HG02870 (cell line): ENCODE measurements around the gene NOL12.
"Not testable (repeated sequence)": the region's sequence is repeated elsewhere in the genome, so short reads cannot be mapped to it uniquely, and the experiment has no call there.

ENCODE experiments used
- ATAC-seq: cut with Tn5 transposase; IDR thresholded peaks from one replicate; pipeline ENCODE4 v1.9.1; 2021; ENCODE audit warnings: mild to moderate bottlenecking, moderate library complexity; ENCODE audit not compliant: unreplicated experiment

Gene NOL12

GRCh38 chr22:37678372-37678771, 7.8 kb upstream of the NOL12 start:
- no peak for ATAC-seq

GRCh38 chr22:37679670-37680069, 6.5 kb upstream of the NOL12 start:
- no peak for ATAC-seq

- ATAC-seq: no peak
Measured at GRCh38 chr22:37680191-37680851, 5.8 kb upstream of the NOL12 start.

- no peak for ATAC-seq
Measured at GRCh38 chr22:37681001-37681424, 5.1 kb upstream of the NOL12 start.

- no peak for ATAC-seq
Measured at GRCh38 chr22:37681556-37682049, 4.5 kb upstream of the NOL12 start.

- no peak for ATAC-seq
Measured at GRCh38 chr22:37684803-37685615, 1.1 kb upstream of the NOL12 start.

- no peak for ATAC-seq
Measured at GRCh38 chr22:37690407-37690806, 4.3 kb downstream of the NOL12 start.

- ATAC-seq: no peak
Measured at GRCh38 chr22:37690901-37691504, 4.9 kb downstream of the NOL12 start.

GRCh38 chr22:37692627-37693285, 6.6 kb downstream of the NOL12 start:
- ATAC-seq: no peak

- ATAC-seq: not testable (repeated sequence)
Measured at GRCh38 chr22:37694131-37694530, 8.0 kb downstream of the NOL12 start.

- ATAC-seq: not testable (repeated sequence)
Measured at GRCh38 chr22:37696260-37696656, 10.1 kb downstream of the NOL12 start.

GRCh38 chr22:37696657-37697537, 10.8 kb downstream of the NOL12 start, which contains the start of gene TRIOBP:
TSS of gene TRIOBP (plus strand) at chr22:37697048. CDS start at chr22:37701366, 4,318 bp downstream.
- no peak for ATAC-seq

- no peak for ATAC-seq
Measured at GRCh38 chr22:37697538-37697835, 11.3 kb downstream of the NOL12 start.

GRCh38 chr22:37701141-37701786, 15.1 kb downstream of the NOL12 start:
- no peak for ATAC-seq

- ATAC-seq: no peak
Measured at GRCh38 chr22:37703906-37704305, 17.8 kb downstream of the NOL12 start.

GRCh38 chr22:37704645-37705044, 18.5 kb downstream of the NOL12 start:
- ATAC-seq: no peak

- no peak for ATAC-seq
Measured at GRCh38 chr22:37705205-37705604, 19.1 kb downstream of the NOL12 start.

- no peak for ATAC-seq
Measured at GRCh38 chr22:37708580-37709444, 22.7 kb downstream of the NOL12 start.

GRCh38 chr22:37709445-37709765, 23.3 kb downstream of the NOL12 start:
- ATAC-seq: no peak
